ENCODE results near the gene SFXN5.
"Not testable (repeated sequence)": the region's sequence is repeated elsewhere in the genome, so short reads cannot be mapped to it uniquely, and the experiment has no call there.

Gene SFXN5

DNA sequence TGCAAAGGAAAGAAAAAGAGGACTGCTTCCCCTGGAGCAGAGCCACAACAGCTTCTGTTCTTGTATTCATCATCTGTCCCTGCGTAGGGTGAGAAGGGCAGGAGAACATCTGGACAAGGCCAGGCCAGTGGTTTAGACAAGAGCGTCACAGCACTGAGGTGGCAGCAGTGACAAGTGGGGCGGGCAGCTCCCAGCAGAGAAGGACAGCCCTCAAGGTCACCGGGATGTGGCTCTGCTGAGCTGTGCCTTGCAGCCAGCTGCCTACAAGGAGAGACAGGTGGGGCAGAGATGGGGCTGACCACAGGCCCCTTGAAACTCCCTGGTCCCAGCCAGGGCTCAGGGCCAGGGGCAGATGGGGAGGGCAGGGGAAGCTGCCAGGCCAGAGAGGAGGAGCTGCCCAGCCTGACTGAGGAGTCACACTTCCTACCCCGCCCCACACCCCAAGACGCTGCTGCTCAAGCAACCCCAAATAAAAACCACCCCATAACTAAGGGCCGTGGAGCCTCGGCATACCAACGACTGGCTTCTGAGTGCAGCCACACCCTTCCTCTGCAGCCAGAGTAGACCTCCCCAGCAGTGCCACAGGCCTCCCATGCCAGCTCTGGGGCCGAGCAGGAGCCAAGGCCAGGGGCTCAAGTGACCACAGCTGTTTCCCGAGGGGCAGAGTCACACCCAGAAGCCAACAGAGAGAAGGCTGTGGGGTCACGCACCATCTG, 35.9 kb upstream of the SFXN5 start:
- Histone ChIP-seq H3K9me3 (ENCODE audit: control insufficient read depth, insufficient read depth, low read length) (no peaks in the 10 kb centered on the region), H3K9ac (ENCODE audit: low read depth, low read length) (no peak overlapping the region), H3K36me3 (ENCODE audit: insufficient read depth, low read length) (no peaks in the 10 kb centered on the region), H3K4me1 (ENCODE audit: insufficient read depth, low read length) (peaks cover 25% of the 10 kb centered on the region)

DNA sequence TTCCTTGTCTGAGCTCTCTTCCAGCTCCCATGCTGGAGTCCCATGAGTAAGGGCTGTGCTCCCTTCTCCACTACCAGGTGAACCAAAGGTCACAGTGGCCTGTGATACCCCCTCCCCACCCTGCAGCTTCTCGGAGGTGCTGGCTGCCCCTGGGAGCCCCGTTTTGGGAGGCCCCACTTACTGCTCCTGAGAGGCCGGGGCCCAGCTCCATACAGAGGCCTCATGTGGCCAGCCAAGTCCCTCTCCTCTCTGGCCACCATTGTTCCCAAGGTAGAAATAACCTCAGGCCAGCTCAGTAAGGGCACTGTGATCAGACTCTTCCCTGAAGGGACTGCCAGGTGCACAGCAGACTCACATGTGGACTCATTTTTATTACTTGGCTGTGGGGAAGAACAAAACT, 35.3 kb upstream of the SFXN5 start:
- Histone ChIP-seq H3K4me1 (ENCODE audit: insufficient read depth, low read length) (peaks cover 31% of the 10 kb centered on the region), H3K9me3 (ENCODE audit: control insufficient read depth, insufficient read depth, low read length) (no peaks in the 10 kb centered on the region), H3K9ac (ENCODE audit: low read depth, low read length) (no peak overlapping the region), H3K36me3 (ENCODE audit: insufficient read depth, low read length) (no peaks in the 10 kb centered on the region)

DNA sequence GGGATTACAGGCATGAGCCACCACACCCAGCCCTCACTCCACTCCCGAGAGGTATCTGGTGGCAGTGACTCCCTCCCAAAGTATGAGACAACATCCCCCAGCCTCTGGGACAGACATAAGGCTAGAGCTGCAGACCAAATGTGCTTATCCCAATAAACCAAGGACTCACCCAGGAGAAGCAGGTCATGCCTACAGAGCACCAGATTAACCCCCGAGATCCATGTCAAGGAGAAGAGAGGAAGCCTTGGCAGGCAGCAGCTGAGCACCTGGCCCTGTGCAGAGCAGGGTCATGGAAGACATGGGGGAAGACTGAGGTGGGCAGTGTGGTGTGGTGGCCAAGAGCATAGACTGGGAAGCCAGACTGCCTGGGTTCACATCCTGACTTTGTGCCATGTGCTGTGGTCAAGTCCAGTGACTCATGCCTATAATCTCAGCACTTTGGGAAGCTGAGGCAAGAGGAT, 34.0 kb upstream of the SFXN5 start:
- H3K9ac ChIP-seq (ENCODE audit: low read depth, low read length): no peak overlapping the region
- H3K4me1 ChIP-seq (ENCODE audit: insufficient read depth, low read length): peaks cover 30% of the 10 kb centered on the region
- H3K36me3 ChIP-seq (ENCODE audit: insufficient read depth, low read length): no peaks in the 10 kb centered on the region
- no peaks in the 10 kb centered on the region for H3K9me3 ChIP-seq (ENCODE audit: control insufficient read depth, insufficient read depth, low read length)

DNA sequence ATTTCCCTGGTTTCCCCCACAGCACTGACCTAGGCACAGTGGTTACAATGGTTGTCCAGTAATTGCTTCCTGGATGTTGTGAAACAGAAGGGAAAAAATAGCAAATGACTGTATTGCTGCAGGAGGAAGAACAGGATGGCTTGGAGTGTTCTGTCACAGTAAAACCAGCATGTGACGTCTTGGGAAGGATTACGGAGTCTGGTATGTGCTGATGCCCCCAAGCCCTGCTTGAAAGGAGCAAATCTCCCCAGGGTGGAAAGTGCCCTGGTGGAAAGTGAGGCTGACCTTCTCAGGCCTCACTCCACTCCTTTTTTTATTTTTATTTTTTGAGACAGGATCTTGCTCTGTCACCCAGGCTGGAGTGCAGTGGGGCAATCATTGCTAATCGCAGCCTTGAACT, 33.4 kb upstream of the SFXN5 start:
- H3K9me3 ChIP-seq (ENCODE audit: control insufficient read depth, insufficient read depth, low read length): no peaks in the 10 kb centered on the region

DNA sequence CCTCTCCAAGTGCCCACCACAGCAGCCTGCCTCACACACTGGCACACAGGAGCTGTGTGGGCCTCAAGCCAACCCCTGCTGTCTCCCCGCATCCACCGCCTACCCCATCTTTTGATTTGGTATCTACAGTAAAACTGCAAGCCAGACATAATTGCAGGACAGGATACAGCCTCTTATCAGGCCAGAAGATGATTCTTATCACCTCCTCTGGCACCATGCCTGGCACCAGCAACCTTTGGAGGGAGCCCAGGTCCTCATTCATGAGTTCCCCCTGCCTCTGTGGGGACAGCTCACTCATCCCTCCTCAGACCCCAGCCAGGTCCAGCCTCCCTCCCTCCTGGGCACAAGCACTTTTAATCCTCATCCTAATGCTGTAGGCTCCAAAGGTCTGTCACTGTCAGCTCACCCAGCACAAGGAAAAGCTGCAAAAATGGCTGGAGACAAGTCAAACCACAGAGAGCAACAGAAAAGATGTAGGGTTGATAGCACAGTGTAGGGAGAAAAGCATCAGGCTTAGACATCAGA, 31.6 kb upstream of the SFXN5 start:
- H3K36me3 ChIP-seq (ENCODE audit: insufficient read depth, low read length): no peaks in the 10 kb centered on the region
- H3K9me3 ChIP-seq (ENCODE audit: control insufficient read depth, insufficient read depth, low read length): no peaks in the 10 kb centered on the region
- no peak overlapping the region for H3K9ac ChIP-seq (ENCODE audit: low read depth, low read length)
- peaks cover 22% of the 10 kb centered on the region for H3K4me1 ChIP-seq (ENCODE audit: insufficient read depth, low read length)

More for the DNA sequence above, 33.4 kb upstream of the SFXN5 start:
- Histone ChIP-seq H3K4me1 (ENCODE audit: insufficient read depth, low read length) (peaks cover 24% of the 10 kb centered on the region), H3K9ac (ENCODE audit: low read depth, low read length) (no peak overlapping the region), H3K36me3 (ENCODE audit: insufficient read depth, low read length) (no peaks in the 10 kb centered on the region)

DNA sequence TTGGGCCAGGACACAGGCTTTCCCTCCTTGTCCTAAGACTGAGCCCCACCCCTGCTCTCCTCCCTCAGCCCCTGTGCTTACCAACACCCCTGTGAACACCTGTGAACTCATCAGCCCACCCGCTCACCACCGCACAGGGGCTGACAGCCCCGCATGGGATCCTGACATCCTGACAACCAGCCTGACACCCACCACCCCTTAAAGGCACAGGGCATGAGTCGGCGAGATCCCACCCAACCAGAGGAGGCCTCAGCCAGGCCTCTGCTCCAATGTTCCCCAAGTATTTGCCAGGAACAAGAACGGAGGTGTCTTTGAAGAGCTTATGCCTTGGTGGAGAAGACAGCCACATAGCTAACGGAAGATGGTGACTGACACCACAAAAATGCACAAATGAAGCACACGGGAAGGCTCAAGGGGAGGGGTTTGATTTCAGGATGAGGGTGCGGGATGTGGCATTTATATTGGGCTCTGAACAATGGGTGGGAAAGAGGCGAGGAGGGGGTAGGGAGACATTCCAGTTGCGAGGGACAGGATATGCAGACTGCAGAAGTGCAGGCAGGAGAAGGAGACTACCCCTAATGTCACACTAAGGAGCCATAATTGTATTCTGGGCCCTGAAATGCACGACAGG, 30.2 kb upstream of the SFXN5 start:
- Histone ChIP-seq H3K9me3 (ENCODE audit: control insufficient read depth, insufficient read depth, low read length) (no peaks in the 10 kb centered on the region), H3K9ac (ENCODE audit: low read depth, low read length) (no peak overlapping the region), H3K36me3 (ENCODE audit: insufficient read depth, low read length) (no peaks in the 10 kb centered on the region), H3K4me1 (ENCODE audit: insufficient read depth, low read length) (peaks cover 22% of the 10 kb centered on the region)

DNA sequence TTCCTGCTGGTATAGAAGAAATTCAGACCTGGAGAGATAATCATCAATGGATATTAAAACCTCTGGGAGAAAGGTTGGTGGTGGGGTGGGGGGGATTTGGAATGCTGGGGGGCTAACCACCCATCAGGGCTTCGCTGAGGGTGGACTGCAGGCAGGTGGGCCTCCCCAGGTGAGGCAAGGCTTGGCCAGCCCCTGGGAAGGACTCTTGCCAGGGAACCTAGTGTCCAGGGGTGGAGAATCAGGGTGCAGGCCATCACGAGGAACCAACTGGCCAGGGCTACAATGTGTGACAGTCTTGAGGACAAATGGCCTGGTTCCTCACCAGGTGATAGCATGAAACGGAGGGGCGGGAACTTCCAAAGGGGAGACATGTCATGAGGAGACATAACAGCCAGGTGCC, 29.4 kb upstream of the SFXN5 start:
- Histone ChIP-seq H3K4me1 (ENCODE audit: insufficient read depth, low read length) (peaks cover 22% of the 10 kb centered on the region), H3K9ac (ENCODE audit: low read depth, low read length) (no peak overlapping the region), H3K9me3 (ENCODE audit: control insufficient read depth, insufficient read depth, low read length) (no peaks in the 10 kb centered on the region), H3K36me3 (ENCODE audit: insufficient read depth, low read length) (no peaks in the 10 kb centered on the region)

DNA sequence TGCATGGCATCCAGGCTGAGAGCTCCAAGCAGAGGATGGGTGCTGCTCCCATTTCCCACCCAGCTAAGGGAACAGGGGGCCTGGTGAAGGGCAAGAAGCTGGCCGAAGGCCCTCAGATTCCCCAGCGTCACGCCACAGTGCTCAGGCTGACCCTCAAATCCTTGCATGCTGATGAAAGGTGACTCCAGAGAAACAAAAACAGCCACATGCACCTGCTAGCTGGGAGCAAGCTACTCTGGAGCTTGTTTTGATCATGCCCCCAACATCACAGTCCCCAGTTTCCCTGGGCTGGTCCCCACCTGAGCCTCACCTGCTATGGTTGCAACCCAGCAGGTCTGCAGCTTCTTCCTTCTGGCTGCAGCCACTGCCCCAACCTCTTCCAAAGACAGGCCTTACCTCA, 28.0 kb upstream of the SFXN5 start:
- Histone ChIP-seq H3K9me3 (ENCODE audit: control insufficient read depth, insufficient read depth, low read length) (no peaks in the 10 kb centered on the region), H3K4me1 (ENCODE audit: insufficient read depth, low read length) (peaks cover 22% of the 10 kb centered on the region), H3K9ac (ENCODE audit: low read depth, low read length) (no peak overlapping the region), H3K36me3 (ENCODE audit: insufficient read depth, low read length) (no peaks in the 10 kb centered on the region)

DNA sequence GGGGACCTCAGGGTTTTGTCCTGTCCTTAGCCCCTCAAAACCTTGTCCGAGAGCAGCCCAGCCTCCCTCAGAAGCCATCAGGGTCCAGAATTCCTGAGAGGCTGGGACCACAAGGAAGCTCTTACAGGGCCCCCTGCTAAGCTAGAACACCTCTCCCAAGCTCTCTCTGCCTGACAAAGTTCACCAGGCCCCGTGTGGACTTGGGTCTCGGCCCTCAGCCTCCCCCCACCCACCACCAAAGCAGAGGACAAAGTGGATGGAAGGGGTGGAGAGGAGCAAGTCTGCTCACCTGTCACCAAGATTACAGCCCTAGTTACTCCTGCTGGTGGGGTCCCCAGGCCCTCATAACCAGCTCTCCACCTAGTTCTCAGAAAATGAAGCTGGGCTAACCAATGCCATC, 24.4 kb upstream of the SFXN5 start:
- no peak overlapping the region for H3K9ac ChIP-seq (ENCODE audit: low read depth, low read length)
- H3K4me1 ChIP-seq (ENCODE audit: insufficient read depth, low read length): peaks cover 15% of the 10 kb centered on the region
- no peaks in the 10 kb centered on the region for H3K36me3 ChIP-seq (ENCODE audit: insufficient read depth, low read length)
- no peaks in the 10 kb centered on the region for H3K9me3 ChIP-seq (ENCODE audit: control insufficient read depth, insufficient read depth, low read length)

DNA sequence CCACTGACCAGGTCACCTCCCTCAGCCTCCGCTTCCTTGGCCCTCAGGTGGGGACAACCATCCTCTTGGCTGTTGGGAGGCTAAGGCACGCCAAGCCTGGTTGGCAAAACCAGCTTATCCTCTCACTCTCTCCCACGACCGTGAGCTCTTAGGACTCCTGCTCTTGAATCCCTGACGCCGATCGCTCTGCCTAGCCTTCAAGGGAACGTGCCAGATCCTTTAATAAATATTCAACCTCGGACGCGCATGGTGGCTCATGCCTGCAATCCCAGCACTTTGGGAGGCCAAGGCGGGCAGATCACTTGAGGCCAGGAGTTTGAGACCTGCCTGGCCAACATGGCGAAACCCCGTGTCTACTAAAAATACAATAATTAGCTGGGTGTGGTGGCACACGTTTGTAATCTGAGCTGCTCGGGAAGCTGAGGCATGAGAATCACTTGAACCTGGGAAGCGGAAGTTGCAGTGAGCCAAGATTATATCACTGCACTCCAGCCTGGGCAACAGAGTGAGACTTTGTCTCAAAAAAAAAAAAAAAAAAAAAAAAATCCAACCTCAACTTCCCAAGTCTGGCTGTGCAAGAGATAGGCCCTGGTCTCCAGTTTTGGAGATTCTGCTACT, 22.2 kb upstream of the SFXN5 start:
- peaks cover 27% of the 10 kb centered on the region for H3K4me1 ChIP-seq (ENCODE audit: insufficient read depth, low read length)
- not testable (repeated sequence) for H3K9ac ChIP-seq (ENCODE audit: low read depth, low read length); H3K9me3 ChIP-seq (ENCODE audit: control insufficient read depth, insufficient read depth, low read length); H3K36me3 ChIP-seq (ENCODE audit: insufficient read depth, low read length)

DNA sequence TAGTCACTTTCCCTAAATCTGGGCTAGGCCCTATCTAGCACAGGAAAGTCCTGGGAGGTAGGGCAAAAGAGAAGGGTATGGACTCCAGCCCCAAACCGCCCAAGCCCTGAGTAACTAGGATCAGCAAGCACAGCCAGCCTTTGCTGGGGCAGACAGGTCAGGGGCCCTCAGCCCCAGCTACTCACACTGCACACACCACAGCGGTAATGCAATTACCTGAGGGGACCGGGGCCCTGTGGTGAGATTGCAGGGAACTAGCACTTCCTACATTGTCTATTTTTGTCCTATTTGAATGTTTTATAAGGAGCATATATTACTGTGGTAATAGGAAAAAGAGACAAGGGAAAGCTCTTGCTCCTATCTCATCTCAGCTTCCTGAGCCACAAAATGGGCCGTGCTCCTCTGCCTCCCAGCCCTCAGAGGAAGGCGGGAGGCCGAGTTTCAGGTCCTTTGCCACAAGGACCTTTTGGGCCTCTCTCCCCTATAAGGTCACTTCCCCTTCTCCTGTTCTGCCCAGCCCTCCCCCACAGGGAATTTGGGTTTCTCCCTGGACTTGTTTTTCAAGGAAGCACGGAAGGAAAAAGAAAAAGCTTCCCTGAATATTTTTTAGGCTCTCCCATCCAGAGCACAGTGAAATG, 20.8 kb upstream of the SFXN5 start:
- peaks cover 27% of the 10 kb centered on the region for H3K4me1 ChIP-seq (ENCODE audit: insufficient read depth, low read length)
- no peaks in the 10 kb centered on the region for H3K9me3 ChIP-seq (ENCODE audit: control insufficient read depth, insufficient read depth, low read length)
- H3K36me3 ChIP-seq (ENCODE audit: insufficient read depth, low read length): no peaks in the 10 kb centered on the region
- no peak overlapping the region for H3K9ac ChIP-seq (ENCODE audit: low read depth, low read length)

DNA sequence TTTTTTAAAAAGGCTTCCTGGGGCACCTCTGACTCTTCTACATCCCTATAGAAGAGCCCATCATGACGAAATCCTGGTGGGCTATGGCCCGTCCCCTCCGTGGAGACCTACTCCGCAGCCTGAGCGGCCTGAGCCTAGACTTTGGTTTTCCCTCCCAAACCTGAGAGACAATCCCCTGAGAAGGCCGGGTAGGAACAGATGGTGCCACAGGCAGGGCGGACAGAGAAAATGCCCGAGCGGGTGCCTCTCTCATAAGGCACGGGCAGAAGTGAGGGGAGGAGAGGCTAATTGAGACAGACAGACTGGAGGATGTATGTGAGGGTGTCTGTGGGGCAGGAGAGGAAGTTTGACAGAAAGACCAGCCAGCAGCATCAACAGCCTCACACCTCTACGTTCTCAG, 20.2 kb upstream of the SFXN5 start:
- no peaks in the 10 kb centered on the region for H3K36me3 ChIP-seq (ENCODE audit: insufficient read depth, low read length)
- peaks cover 27% of the 10 kb centered on the region for H3K4me1 ChIP-seq (ENCODE audit: insufficient read depth, low read length)
- H3K9ac ChIP-seq (ENCODE audit: low read depth, low read length): no peak overlapping the region
- no peaks in the 10 kb centered on the region for H3K9me3 ChIP-seq (ENCODE audit: control insufficient read depth, insufficient read depth, low read length)

DNA sequence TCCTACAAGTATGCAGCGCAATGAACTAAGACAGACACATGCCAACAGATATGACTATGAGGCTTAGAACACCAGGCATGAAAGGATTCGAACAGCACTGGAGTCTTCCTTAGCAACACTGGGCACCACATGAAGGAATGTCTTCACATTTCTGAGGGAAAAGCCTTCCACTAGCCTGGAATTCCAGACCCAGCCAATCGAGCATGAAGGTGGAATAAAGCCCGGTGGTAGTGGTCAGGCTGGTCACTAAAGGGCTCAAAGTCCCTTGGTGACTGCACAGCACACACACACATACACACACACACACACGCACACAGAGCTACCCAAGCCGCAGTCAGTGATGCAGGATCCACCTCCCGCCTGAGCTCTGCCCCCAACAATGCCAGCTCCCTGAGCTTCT, 19.7 kb upstream of the SFXN5 start:
- Histone ChIP-seq H3K9me3 (ENCODE audit: control insufficient read depth, insufficient read depth, low read length) (no peaks in the 10 kb centered on the region), H3K4me1 (ENCODE audit: insufficient read depth, low read length) (peaks cover 27% of the 10 kb centered on the region), H3K9ac (ENCODE audit: low read depth, low read length) (no peak overlapping the region), H3K36me3 (ENCODE audit: insufficient read depth, low read length) (no peaks in the 10 kb centered on the region)

DNA sequence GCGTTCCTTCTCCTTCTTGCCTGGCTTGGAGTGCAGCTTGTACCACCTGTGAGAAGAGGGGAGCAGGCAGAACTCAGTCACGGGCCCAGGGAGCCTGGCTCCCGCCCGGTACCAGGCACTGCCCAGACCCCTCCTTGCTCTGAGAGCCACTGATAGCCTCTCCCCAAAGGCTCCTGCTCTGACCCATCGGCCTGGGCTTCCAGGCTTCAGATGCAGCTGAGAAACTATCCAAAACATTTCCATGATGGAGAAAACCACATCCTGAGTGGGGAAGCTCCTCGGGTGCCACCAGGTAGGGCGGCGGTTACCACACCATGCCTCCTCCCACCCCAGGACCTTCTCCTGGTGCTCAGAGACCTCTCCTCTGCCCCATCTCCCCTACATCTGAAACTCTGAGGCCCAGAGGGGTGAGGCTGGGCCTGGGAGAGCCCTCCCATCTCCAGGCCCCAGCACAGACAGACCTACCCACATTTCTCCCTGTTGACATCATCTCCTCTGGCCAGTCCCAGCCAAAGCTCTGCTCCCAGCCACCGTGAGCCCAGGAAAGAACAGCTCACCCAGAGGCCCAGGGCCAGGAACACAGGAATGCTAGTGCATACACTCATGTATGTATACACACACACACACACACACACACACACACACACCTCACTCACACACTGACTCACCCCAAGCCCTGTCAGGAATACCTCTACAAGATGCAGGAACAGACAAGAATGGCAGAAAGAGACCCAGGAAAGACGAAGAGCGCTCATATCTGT, 17.9 kb upstream of the SFXN5 start:
- Histone ChIP-seq H3K9me3 (ENCODE audit: control insufficient read depth, insufficient read depth, low read length) (no peaks in the 10 kb centered on the region), H3K9ac (ENCODE audit: low read depth, low read length) (no peak overlapping the region), H3K4me1 (ENCODE audit: insufficient read depth, low read length) (peaks cover 27% of the 10 kb centered on the region), H3K36me3 (ENCODE audit: insufficient read depth, low read length) (no peaks in the 10 kb centered on the region)

All from ES-I3 (cell line).